ENCODE results near the gene THSD7B.

Gene THSD7B

DNA sequence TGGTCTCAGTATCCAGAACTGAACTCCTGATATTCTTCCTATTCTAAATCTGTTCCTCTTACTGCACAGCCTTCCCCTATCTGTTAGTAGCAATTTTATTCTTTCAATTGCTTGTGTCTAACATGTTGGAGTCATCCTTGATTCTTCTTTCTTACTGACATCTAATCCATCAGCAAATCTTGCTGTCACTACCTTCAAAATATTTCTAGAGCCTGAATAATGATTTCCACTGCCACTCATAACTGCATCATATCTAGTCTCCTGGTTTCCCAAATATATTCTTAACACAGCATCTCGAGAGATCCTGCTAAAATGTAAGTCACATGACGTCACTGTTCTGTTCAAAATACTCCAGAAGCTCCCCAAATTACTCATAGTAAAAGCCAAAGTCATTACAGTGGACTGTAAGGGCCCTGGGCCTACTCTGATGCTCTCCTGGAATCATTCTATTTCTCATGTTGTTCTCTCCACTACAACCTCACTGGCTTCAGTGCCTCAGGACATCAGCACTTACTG is 95.2 kb downstream of the THSD7B start:
- TF ChIP-seq USF1 (IDR thresholded peaks at IDR 0.05) (no peak), TCF12 (IDR thresholded peaks at IDR 0.05; ENCODE audit: low read depth) (no peak), ZBTB7A (IDR thresholded peaks at IDR 0.05; ENCODE audit: low read depth) (no peak), EP300 (IDR thresholded peaks at IDR 0.05; ENCODE audit: borderline replicate concordance) (no peak), TAF1 (IDR thresholded peaks at IDR 0.05; ENCODE audit: low read depth) (no peak), CEBPB (IDR thresholded peaks at IDR 0.05) (no peak), EGR1 (IDR thresholded peaks at IDR 0.05) (no peak), YY1 (IDR thresholded peaks at IDR 0.05; ENCODE audit: low read depth) (no peak), RAD21 (IDR thresholded peaks at IDR 0.05; ENCODE audit: low read depth) (no peak), FOXM1 (IDR thresholded peaks at IDR 0.05; ENCODE audit: borderline replicate concordance, low read depth) (no peak), CREB1 (IDR thresholded peaks at IDR 0.05; ENCODE audit: low read depth) (no peak), TEAD4 (IDR thresholded peaks at IDR 0.05) (no peak), REST (IDR thresholded peaks at IDR 0.05; ENCODE audit: low read depth) (no peak), NFIC (IDR thresholded peaks at IDR 0.05) (no peak)
- TF ChIP-seq, protein P1, sequence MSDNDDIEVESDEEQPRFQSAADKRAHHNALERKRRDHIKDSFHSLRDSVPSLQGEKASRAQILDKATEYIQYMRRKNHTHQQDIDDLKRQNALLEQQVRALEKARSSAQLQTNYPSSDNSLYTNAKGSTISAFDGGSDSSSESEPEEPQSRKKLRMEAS (IDR thresholded peaks at IDR 0.05) = no peak

GRCh38 chr2:136863468-136863867 is 98.1 kb downstream of the THSD7B start:
- TF ChIP-seq EGR1 (IDR thresholded peaks at IDR 0.05) (no peak), REST (IDR thresholded peaks at IDR 0.05; ENCODE audit: low read depth) (no peak), NFIC (IDR thresholded peaks at IDR 0.05) (no peak), TAF1 (IDR thresholded peaks at IDR 0.05; ENCODE audit: low read depth) (no peak), USF1 (IDR thresholded peaks at IDR 0.05) (no peak), FOXM1 (IDR thresholded peaks at IDR 0.05; ENCODE audit: borderline replicate concordance, low read depth) (no peak), ZBTB7A (IDR thresholded peaks at IDR 0.05; ENCODE audit: low read depth) (no peak), TEAD4 (IDR thresholded peaks at IDR 0.05) (no peak), EP300 (IDR thresholded peaks at IDR 0.05; ENCODE audit: borderline replicate concordance) (no peak), CEBPB (IDR thresholded peaks at IDR 0.05) (no peak), TCF12 (IDR thresholded peaks at IDR 0.05; ENCODE audit: low read depth) (no peak), YY1 (IDR thresholded peaks at IDR 0.05; ENCODE audit: low read depth) (no peak)

- TF ChIP-seq TCF12 (IDR thresholded peaks at IDR 0.05; ENCODE audit: low read depth) (no peak), REST (IDR thresholded peaks at IDR 0.05; ENCODE audit: low read depth) (no peak)
Observed at GRCh38 chr2:136863874-136864273, 98.5 kb downstream of the THSD7B start.

DNA sequence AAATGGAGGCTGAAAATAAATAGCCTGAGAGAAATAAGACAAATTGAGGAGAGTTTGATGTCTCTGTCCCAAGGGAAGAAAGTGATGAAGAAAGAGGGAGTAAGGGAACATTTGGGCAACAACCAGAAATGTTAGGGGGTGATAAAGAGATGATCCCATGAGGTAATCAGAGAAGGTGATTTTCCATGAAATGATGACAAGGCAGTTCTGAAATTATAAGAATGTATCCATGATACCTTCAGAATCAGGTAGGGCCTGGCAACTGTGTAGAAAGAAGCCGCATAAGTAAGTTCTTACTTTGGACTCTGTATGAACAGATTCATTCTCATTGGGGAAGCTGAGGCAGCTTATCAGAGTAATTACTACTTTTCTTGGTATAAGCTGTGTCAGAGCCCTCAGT is 106.1 kb downstream of the THSD7B start:
- TF ChIP-seq TCF12 (IDR thresholded peaks at IDR 0.05; ENCODE audit: low read depth) = no peak
- TF ChIP-seq, protein P1 (IDR thresholded peaks at IDR 0.05) = no peak
- TF ChIP-seq EP300 (IDR thresholded peaks at IDR 0.05; ENCODE audit: borderline replicate concordance) = no peak
- no peak for TF ChIP-seq USF1 (IDR thresholded peaks at IDR 0.05)
- no peak for TF ChIP-seq YY1 (IDR thresholded peaks at IDR 0.05; ENCODE audit: low read depth)
- TF ChIP-seq FOXM1 (IDR thresholded peaks at IDR 0.05; ENCODE audit: borderline replicate concordance, low read depth) = no peak
- no peak for TF ChIP-seq CEBPB (IDR thresholded peaks at IDR 0.05)
- TF ChIP-seq RAD21 (IDR thresholded peaks at IDR 0.05; ENCODE audit: low read depth) = no peak
- no peak for TF ChIP-seq TEAD4 (IDR thresholded peaks at IDR 0.05)
- no peak for TF ChIP-seq NFIC (IDR thresholded peaks at IDR 0.05)
- no peak for TF ChIP-seq ZBTB7A (IDR thresholded peaks at IDR 0.05; ENCODE audit: low read depth)
- TF ChIP-seq TAF1 (IDR thresholded peaks at IDR 0.05; ENCODE audit: low read depth) = no peak
- TF ChIP-seq EGR1 (IDR thresholded peaks at IDR 0.05) = no peak
- TF ChIP-seq CREB1 (IDR thresholded peaks at IDR 0.05; ENCODE audit: low read depth) = no peak
- no peak for TF ChIP-seq REST (IDR thresholded peaks at IDR 0.05; ENCODE audit: low read depth)
